Astrocyte (in vitro differentiated cells and primary cell): ENCODE measurements around the gene CEP290. TPM values are rescaled to one million over a fixed set of nuclear protein-coding genes. Genes with fewer than 3 reads are reported as not detected.

ENCODE experiments used
- DNase-seq: peaks from one replicate; pipeline ENCODE4 v3.0.0-alpha.2; 2010; ENCODE audit warnings: low read depth
- FAIRE-seq: peaks from 2 replicates; lab custom pipeline; 2011; peaks lifted over from hg19 to GRCh38; lab: Jason Lieb, UNC
- H2AFZ ChIP-seq: 2 replicates; pipeline ENCODE4 v1.6.0; 2012; ENCODE audit warnings: low read depth, low read length, inconsistent platforms
- H3K27ac ChIP-seq: 2 replicates; pipeline ENCODE4 v1.5.1; 2011; ENCODE audit warnings: low read depth, low read length, inconsistent platforms
- H3K27me3 ChIP-seq: 2 replicates; pipeline ENCODE4 v1.6.0; 2011; ENCODE audit warnings: low read length, inconsistent platforms; ENCODE audit not compliant: insufficient read depth
- H3K36me3 ChIP-seq: 2 replicates; pipeline ENCODE4 v1.5.1; 2011; ENCODE audit warnings: low read length, inconsistent platforms; ENCODE audit not compliant: insufficient read depth
- H3K4me1 ChIP-seq: 2 replicates; pipeline ENCODE4 v1.5.1; 2011; ENCODE audit warnings: low read length, inconsistent platforms; ENCODE audit not compliant: insufficient read depth
- H3K4me2 ChIP-seq: 2 replicates; pipeline ENCODE4 v1.6.0; 2012; ENCODE audit warnings: low read length, inconsistent platforms
- H3K4me3 ChIP-seq: 2 replicates; pipeline ENCODE4 v1.5.1; 2011; ENCODE audit warnings: low read depth, mild to moderate bottlenecking, low read length, inconsistent platforms; ENCODE audit not compliant: insufficient read depth
- H3K79me2 ChIP-seq: 2 replicates; pipeline ENCODE4 v1.6.0; 2012; ENCODE audit warnings: mild to moderate bottlenecking, low read length, inconsistent platforms; ENCODE audit not compliant: insufficient read depth
- H3K9ac ChIP-seq: 2 replicates; pipeline ENCODE4 v1.6.0; 2012; ENCODE audit warnings: mild to moderate bottlenecking, low read length, inconsistent platforms
- H3K9me3 ChIP-seq: 2 replicates; pipeline ENCODE4 v1.5.1; 2012; ENCODE audit warnings: low read depth, mild to moderate bottlenecking, low read length, inconsistent platforms; ENCODE audit not compliant: insufficient read depth
- H4K20me1 ChIP-seq: 2 replicates; pipeline ENCODE4 v1.6.0; 2012; ENCODE audit warnings: low read length, inconsistent platforms; ENCODE audit not compliant: insufficient read depth
- H3K27ac Mint-ChIP-seq: one replicate; pipeline ENCODE4 v1.8.0; 2021; ENCODE audit warnings: mild to moderate bottlenecking, mixed read lengths; ENCODE audit not compliant: unreplicated experiment
- H3K27me3 Mint-ChIP-seq: one replicate; pipeline ENCODE4 v1.8.0; 2021; ENCODE audit warnings: low read depth, mixed read lengths; ENCODE audit not compliant: unreplicated experiment
- H3K36me3 Mint-ChIP-seq: one replicate; pipeline ENCODE4 v1.8.0; 2021; ENCODE audit warnings: low read depth, mixed read lengths; ENCODE audit not compliant: unreplicated experiment
- H3K4me1 Mint-ChIP-seq: one replicate; pipeline ENCODE4 v1.8.0; 2021; ENCODE audit warnings: low read depth, mixed read lengths; ENCODE audit not compliant: unreplicated experiment
- H3K4me3 Mint-ChIP-seq: one replicate; pipeline ENCODE4 v1.8.0; 2021; ENCODE audit warnings: mild to moderate bottlenecking, moderate library complexity, mixed read lengths; ENCODE audit not compliant: unreplicated experiment
- H3K9me3 Mint-ChIP-seq: one replicate; pipeline ENCODE4 v1.8.0; 2021; ENCODE audit warnings: mild to moderate bottlenecking, mixed read lengths; ENCODE audit not compliant: unreplicated experiment
- CTCF ChIP-seq: IDR thresholded peaks from 2 replicates; pipeline ENCODE4 v1.5.1; 2011; ENCODE audit warnings: low read depth, mild to moderate bottlenecking, inconsistent platforms, low read length, moderate library complexity; ENCODE audit not compliant: insufficient read depth
- EZH2 ChIP-seq: IDR thresholded peaks from 2 replicates; pipeline ENCODE4 v1.6.1; 2012; ENCODE audit warnings: mild to moderate bottlenecking, low read length, inconsistent platforms; ENCODE audit not compliant: insufficient read depth
- total RNA-seq: library from RNA; stranded (reverse); gene quantifications from 2 replicates; pipeline ENCODE4 v1.2.1, GENCODE V29; 2021

Gene CEP290
- total RNA-seq, 1 donor from 2014 or later: 20.1 TPM

GRCh38 chr12:88150063-88150462 lies 8.2 kb upstream of the CEP290 start:
- no peak overlapping the region for H3K4me3 ChIP-seq
- Mint-ChIP-seq H3K27me3 (no peaks in the 10 kb centered on the region), H3K36me3 (no peaks in the 10 kb centered on the region), H3K4me1 (peaks cover 10% of the 10 kb centered on the region), H3K27ac (no peak overlapping the region), H3K9me3 (no peaks in the 10 kb centered on the region), H3K4me3 (no peak overlapping the region)
- no peak overlapping the region for H3K27ac ChIP-seq
- H3K9me3 ChIP-seq: no peaks in the 10 kb centered on the region
- H3K36me3 ChIP-seq: no peaks in the 10 kb centered on the region
- H3K4me1 ChIP-seq: no peaks in the 10 kb centered on the region
- H2AFZ ChIP-seq: no peak overlapping the region
- peaks cover 36% of the 10 kb centered on the region for H3K79me2 ChIP-seq
- TF ChIP-seq EZH2: no peak
- TF ChIP-seq CTCF: no peak
- FAIRE-seq (no peak), DNase-seq (no peak)
- H4K20me1 ChIP-seq: no peaks in the 10 kb centered on the region
- no peak overlapping the region for H3K4me2 ChIP-seq
- H3K9ac ChIP-seq: no peak overlapping the region
- H3K27me3 ChIP-seq: no peaks in the 10 kb centered on the region

- no peak overlapping the region for H3K4me3 Mint-ChIP-seq
- Histone ChIP-seq H3K4me2 (no peak overlapping the region), H3K27me3 (no peaks in the 10 kb centered on the region), H3K36me3 (no peaks in the 10 kb centered on the region), H2AFZ (no peak overlapping the region), H3K4me1 (no peaks in the 10 kb centered on the region), H3K9me3 (no peaks in the 10 kb centered on the region), H3K79me2 (peaks cover 64% of the 10 kb centered on the region), H3K4me3 (no peak overlapping the region), H4K20me1 (no peaks in the 10 kb centered on the region), H3K27ac (no peak overlapping the region), H3K9ac (no peak overlapping the region)
- TF ChIP-seq EZH2 (no peak), CTCF (no peak)
- no peak overlapping the region for H3K27ac Mint-ChIP-seq
- peaks cover 12% of the 10 kb centered on the region for H3K4me1 Mint-ChIP-seq
- FAIRE-seq: no peak
- no peaks in the 10 kb centered on the region for H3K27me3 Mint-ChIP-seq
- H3K9me3 Mint-ChIP-seq: no peaks in the 10 kb centered on the region
- no peak for DNase-seq
- no peaks in the 10 kb centered on the region for H3K36me3 Mint-ChIP-seq
Measured at GRCh38 chr12:88145567-88146505, 3.9 kb upstream of the CEP290 start.
